ENCODE data around the gene NFASC. TPM values are rescaled to one million over a fixed set of nuclear protein-coding genes. Genes with fewer than 3 reads are reported as not detected.

NFASC gene
- total and polyA plus RNA-seq, 2 experiments from 2014 or later, result 0.75 to 2.2 TPM

DNA sequence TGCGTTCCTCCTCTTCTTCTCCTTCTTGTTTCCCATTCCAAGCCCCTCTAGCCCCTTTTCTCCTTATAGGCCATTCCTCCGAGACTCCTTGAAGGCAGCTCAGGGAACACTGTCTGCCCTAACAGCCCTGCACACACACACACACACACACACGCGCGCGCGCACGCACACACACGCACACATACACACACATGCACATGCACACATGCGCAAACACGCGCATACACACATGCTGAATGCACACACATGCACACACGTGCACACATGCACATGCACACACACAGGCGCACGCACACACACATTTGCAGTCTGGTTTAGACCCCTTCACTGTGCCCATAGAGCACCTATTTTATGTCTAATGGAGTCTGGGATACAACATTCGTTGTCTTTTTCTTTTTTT is 154.6 kb downstream of the NFASC start:
- 93% methylated on average over 16 of the region's 16 CpGs for WGBS (ENCODE audit: low lambda C conversion rate, missing lambda C conversion rate)
- Histone ChIP-seq H3K9me3 (ENCODE audit: low read depth) (no peaks in the 10 kb centered on the region), H3K36me3 (replicated peaks; ENCODE audit: insufficient read depth, low read depth) (no peaks in the 10 kb centered on the region), H2AFZ (no peak overlapping the region), H3K4me3 (no peak overlapping the region), H3K9me2 (replicated peaks; ENCODE audit: insufficient read depth) (no peaks in the 10 kb centered on the region), H3K27ac (no peak overlapping the region), H3K4me1 (ENCODE audit: insufficient read depth) (no peaks in the 10 kb centered on the region), H3K79me2 (no peaks in the 10 kb centered on the region), H3K4me2 (no peak overlapping the region), H4K20me1 (ENCODE audit: insufficient read depth, poor library complexity, severe bottlenecking) (no peaks in the 10 kb centered on the region), H3K27me3 (no peaks in the 10 kb centered on the region)
- TF ChIP-seq EZH2 (IDR thresholded peaks at IDR 0.05; ENCODE audit: borderline replicate concordance), result no peak
- TF ChIP-seq, protein P1, sequence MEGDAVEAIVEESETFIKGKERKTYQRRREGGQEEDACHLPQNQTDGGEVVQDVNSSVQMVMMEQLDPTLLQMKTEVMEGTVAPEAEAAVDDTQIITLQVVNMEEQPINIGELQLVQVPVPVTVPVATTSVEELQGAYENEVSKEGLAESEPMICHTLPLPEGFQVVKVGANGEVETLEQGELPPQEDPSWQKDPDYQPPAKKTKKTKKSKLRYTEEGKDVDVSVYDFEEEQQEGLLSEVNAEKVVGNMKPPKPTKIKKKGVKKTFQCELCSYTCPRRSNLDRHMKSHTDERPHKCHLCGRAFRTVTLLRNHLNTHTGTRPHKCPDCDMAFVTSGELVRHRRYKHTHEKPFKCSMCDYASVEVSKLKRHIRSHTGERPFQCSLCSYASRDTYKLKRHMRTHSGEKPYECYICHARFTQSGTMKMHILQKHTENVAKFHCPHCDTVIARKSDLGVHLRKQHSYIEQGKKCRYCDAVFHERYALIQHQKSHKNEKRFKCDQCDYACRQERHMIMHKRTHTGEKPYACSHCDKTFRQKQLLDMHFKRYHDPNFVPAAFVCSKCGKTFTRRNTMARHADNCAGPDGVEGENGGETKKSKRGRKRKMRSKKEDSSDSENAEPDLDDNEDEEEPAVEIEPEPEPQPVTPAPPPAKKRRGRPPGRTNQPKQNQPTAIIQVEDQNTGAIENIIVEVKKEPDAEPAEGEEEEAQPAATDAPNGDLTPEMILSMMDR (IDR thresholded peaks at IDR 0.05; ENCODE audit: poor library complexity), result no peak
- no peak for TF ChIP-seq EZH2phosphoT487 (IDR thresholded peaks at IDR 0.05; ENCODE audit: low read depth, severe bottlenecking, unreplicated experiment)
- DNase-seq (ENCODE audit: low spot score), result no peak

- Histone ChIP-seq H3K27me3 (no peaks in the 10 kb centered on the region), H3K9me3 (ENCODE audit: low read depth) (no peaks in the 10 kb centered on the region), H3K79me2 (no peaks in the 10 kb centered on the region), H3K36me3 (replicated peaks; ENCODE audit: insufficient read depth, low read depth) (no peaks in the 10 kb centered on the region), H3K9me2 (replicated peaks; ENCODE audit: insufficient read depth) (no peaks in the 10 kb centered on the region), H3K4me1 (ENCODE audit: insufficient read depth) (no peaks in the 10 kb centered on the region), H3K4me2 (no peak overlapping the region), H2AFZ (no peak overlapping the region), H3K4me3 (no peak overlapping the region), H4K20me1 (ENCODE audit: insufficient read depth, poor library complexity, severe bottlenecking) (no peaks in the 10 kb centered on the region), H3K27ac (no peak overlapping the region)
- DNase-seq (ENCODE audit: low spot score), result no peak
- TF ChIP-seq EZH2 (IDR thresholded peaks at IDR 0.05; ENCODE audit: borderline replicate concordance) (no peak), EZH2phosphoT487 (IDR thresholded peaks at IDR 0.05; ENCODE audit: low read depth, severe bottlenecking, unreplicated experiment) (no peak)
- TF ChIP-seq, protein P1 (IDR thresholded peaks at IDR 0.05; ENCODE audit: poor library complexity), result no peak
- WGBS (ENCODE audit: low lambda C conversion rate, missing lambda C conversion rate), result 62% methylated on average over 6 of the region's 6 CpGs
These were observed 155.5 kb downstream of the NFASC start for GRCh38 chr1:205026181-205026580.

DNA sequence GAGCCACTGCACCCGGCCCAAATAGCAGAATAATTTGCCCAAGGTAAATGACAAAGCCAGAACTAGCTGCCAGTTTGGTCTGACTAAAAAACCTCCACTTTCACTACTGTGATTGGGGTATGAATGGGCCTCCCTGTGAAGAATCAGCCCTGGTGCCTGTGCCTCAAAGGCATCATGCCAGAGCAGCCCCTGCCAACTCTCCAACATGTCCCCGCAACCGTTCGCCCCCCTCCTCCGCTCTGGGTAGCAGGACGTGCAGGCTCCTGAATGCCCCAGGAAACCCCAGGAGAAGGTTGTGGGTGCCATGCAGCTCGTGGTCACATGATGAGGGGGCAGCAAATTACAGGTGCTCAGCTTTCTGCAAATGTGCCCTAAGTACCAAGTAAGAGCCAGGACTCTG is 157.7 kb downstream of the NFASC start:
- H3K4me2 ChIP-seq, result no peak overlapping the region
- no peaks in the 10 kb centered on the region for H3K4me1 ChIP-seq (ENCODE audit: insufficient read depth)
- no peaks in the 10 kb centered on the region for H3K36me3 ChIP-seq (replicated peaks; ENCODE audit: insufficient read depth, low read depth)
- DNase-seq (ENCODE audit: low spot score), result no peak
- no peak for TF ChIP-seq EZH2phosphoT487 (IDR thresholded peaks at IDR 0.05; ENCODE audit: low read depth, severe bottlenecking, unreplicated experiment)
- TF ChIP-seq, protein P1 (IDR thresholded peaks at IDR 0.05; ENCODE audit: poor library complexity), result no peak
- TF ChIP-seq EZH2 (IDR thresholded peaks at IDR 0.05; ENCODE audit: borderline replicate concordance), result no peak
- H2AFZ ChIP-seq, result no peak overlapping the region
- WGBS (ENCODE audit: low lambda C conversion rate, missing lambda C conversion rate), result 91% methylated on average over 7 of the region's 7 CpGs
- H3K27me3 ChIP-seq, result no peaks in the 10 kb centered on the region
- no peaks in the 10 kb centered on the region for H4K20me1 ChIP-seq (ENCODE audit: insufficient read depth, poor library complexity, severe bottlenecking)
- H3K9me3 ChIP-seq (ENCODE audit: low read depth), result no peaks in the 10 kb centered on the region
- H3K79me2 ChIP-seq, result no peaks in the 10 kb centered on the region
- H3K4me3 ChIP-seq, result no peak overlapping the region
- H3K27ac ChIP-seq, result no peak overlapping the region
- no peaks in the 10 kb centered on the region for H3K9me2 ChIP-seq (replicated peaks; ENCODE audit: insufficient read depth)

- Histone ChIP-seq H3K4me2 (no peak overlapping the region), H3K9me2 (replicated peaks; ENCODE audit: insufficient read depth) (no peaks in the 10 kb centered on the region), H4K20me1 (ENCODE audit: insufficient read depth, poor library complexity, severe bottlenecking) (no peaks in the 10 kb centered on the region), H3K79me2 (no peaks in the 10 kb centered on the region), H3K27me3 (no peaks in the 10 kb centered on the region), H2AFZ (no peak overlapping the region), H3K4me1 (ENCODE audit: insufficient read depth) (no peaks in the 10 kb centered on the region), H3K36me3 (replicated peaks; ENCODE audit: insufficient read depth, low read depth) (no peaks in the 10 kb centered on the region), H3K9me3 (ENCODE audit: low read depth) (no peaks in the 10 kb centered on the region), H3K27ac (no peak overlapping the region), H3K4me3 (no peak overlapping the region)
- TF ChIP-seq, protein P1 (IDR thresholded peaks at IDR 0.05; ENCODE audit: poor library complexity), result no peak
- TF ChIP-seq EZH2phosphoT487 (IDR thresholded peaks at IDR 0.05; ENCODE audit: low read depth, severe bottlenecking, unreplicated experiment) (no peak), EZH2 (IDR thresholded peaks at IDR 0.05; ENCODE audit: borderline replicate concordance) (no peak)
- DNase-seq (ENCODE audit: low spot score), result no peak
- 51% methylated on average over 4 of the region's 4 CpGs for WGBS (ENCODE audit: low lambda C conversion rate, missing lambda C conversion rate)
These were observed 158.3 kb downstream of the NFASC start for GRCh38 chr1:205028924-205029323.

Measured in hepatocyte (in vitro differentiated cells).